HG03108 (cell line): ENCODE results near the gene CDC42.

Source experiments
- ATAC-seq: cut with Tn5 transposase; IDR thresholded peaks from one replicate; pipeline ENCODE4 v1.9.1; 2021; ENCODE audit warnings: moderate library complexity; ENCODE audit not compliant: unreplicated experiment

CDC42 gene

GRCh38 chr1:22105611-22106207, 53.2 kb downstream of the CDC42 start:
- no peak for ATAC-seq

GRCh38 chr1:22107126-22107525, 54.6 kb downstream of the CDC42 start:
- ATAC-seq: no peak

GRCh38 chr1:22108339-22109105, 56.0 kb downstream of the CDC42 start:
- no peak for ATAC-seq

GRCh38 chr1:22110016-22110415, 57.5 kb downstream of the CDC42 start:
- ATAC-seq: no peak

GRCh38 chr1:22111115-22111514, 58.6 kb downstream of the CDC42 start:
- ATAC-seq: no peak

GRCh38 chr1:22111620-22112019, 59.1 kb downstream of the CDC42 start:
- no peak for ATAC-seq

GRCh38 chr1:22112554-22112953, 60.0 kb downstream of the CDC42 start:
- ATAC-seq: no peak

- no peak for ATAC-seq
Observed at GRCh38 chr1:22114083-22115012, 61.8 kb downstream of the CDC42 start.

GRCh38 chr1:22115286-22115685, 62.8 kb downstream of the CDC42 start:
- ATAC-seq: no peak

- ATAC-seq: no peak
Observed at GRCh38 chr1:22117238-22117637, 64.7 kb downstream of the CDC42 start.

- no peak for ATAC-seq
Observed at GRCh38 chr1:22117851-22118250, 65.3 kb downstream of the CDC42 start.

GRCh38 chr1:22118291-22118992, 65.9 kb downstream of the CDC42 start:
- no peak for ATAC-seq

GRCh38 chr1:22119626-22120468, 67.3 kb downstream of the CDC42 start:
- ATAC-seq: no peak

GRCh38 chr1:22120469-22120790, 67.9 kb downstream of the CDC42 start:
- no peak for ATAC-seq

GRCh38 chr1:22121421-22121911, 69.0 kb downstream of the CDC42 start:
- no peak for ATAC-seq

- ATAC-seq: no peak
Observed at GRCh38 chr1:22122273-22123070, 70.0 kb downstream of the CDC42 start.

- no peak for ATAC-seq
Observed at GRCh38 chr1:22123071-22123390, 70.5 kb downstream of the CDC42 start.

- no peak for ATAC-seq
Observed at GRCh38 chr1:22123901-22124404, 71.4 kb downstream of the CDC42 start.

GRCh38 chr1:22124592-22125229, 72.2 kb downstream of the CDC42 start:
- ATAC-seq: no peak
